Stimulated activated CD4-positive, alpha-beta T cell treated with anti-CD3 and anti-CD28 coated beads, Interleukin-1b, Interleukin-23, amount 100 ng/mL, for 24 hours (primary cell): ENCODE data around the gene RSRC2.
"Not testable (repeated sequence)": the region's sequence is repeated elsewhere in the genome, so short reads cannot be mapped to it uniquely, and the experiment has no call there.

Experiments
- DNase-seq, 4 experiments: peaks; one replicate each; pipeline ENCODE4 v3.0.0-alpha.2; 2020; ENCODE audit warnings: low read depth in 4 of 4, low spot score in 1 of 4

The RSRC2 gene, protein sequence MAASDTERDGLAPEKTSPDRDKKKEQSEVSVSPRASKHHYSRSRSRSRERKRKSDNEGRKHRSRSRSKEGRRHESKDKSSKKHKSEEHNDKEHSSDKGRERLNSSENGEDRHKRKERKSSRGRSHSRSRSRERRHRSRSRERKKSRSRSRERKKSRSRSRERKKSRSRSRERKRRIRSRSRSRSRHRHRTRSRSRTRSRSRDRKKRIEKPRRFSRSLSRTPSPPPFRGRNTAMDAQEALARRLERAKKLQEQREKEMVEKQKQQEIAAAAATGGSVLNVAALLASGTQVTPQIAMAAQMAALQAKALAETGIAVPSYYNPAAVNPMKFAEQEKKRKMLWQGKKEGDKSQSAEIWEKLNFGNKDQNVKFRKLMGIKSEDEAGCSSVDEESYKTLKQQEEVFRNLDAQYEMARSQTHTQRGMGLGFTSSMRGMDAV

DNA sequence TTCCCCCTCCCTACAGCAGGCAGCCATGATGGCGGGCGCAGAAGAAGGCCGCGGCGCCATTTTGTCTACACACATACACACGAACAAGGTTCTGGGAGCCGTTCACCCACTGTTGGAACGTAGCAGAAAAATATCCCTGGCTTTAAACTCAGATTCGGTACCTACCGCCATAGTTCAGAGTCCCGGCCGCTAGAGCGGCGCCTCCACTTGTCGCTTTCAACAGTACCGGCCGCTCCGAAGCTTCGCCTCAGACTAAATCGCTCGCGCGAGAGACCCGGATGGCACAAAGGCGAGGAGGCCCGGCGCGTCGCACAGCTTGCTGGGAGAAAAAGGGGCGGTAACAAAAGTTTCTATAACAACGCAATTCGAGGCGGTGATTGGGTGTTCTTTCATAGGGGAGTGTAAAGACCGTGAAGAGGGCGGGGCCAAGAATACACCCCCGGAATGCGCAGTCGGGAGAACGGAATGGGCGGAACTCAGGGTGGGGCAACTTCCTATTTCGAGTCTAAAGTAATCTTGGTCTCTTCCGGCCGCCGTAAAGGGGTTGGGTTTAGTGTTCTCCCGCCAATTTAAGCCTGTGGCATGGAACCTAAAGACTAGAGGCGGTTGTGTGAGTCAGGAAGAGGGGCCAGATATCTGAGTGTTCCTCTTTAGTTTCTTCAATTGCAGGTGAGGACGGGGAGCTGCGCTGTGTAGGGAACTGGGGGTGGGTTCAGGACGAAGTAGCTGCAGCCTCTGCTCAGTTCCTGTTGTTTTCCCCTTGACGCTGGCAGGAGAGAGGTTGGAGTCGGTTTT, at the start of gene RSRC2, which contains the start of gene KNTC1:
Gene RSRC2, minus strand, starts transcription at position 254 of the 795 bp plus-strand sequence. Its CDS starts 83 bp downstream, at position 171.
Gene KNTC1, plus strand, starts transcription at position 567 of the 795 bp plus-strand sequence. CDS start 2,815 bp downstream, outside the sequence.
- DNase-seq, result peak; percentile 90 to 97 (median 94)

DNA sequence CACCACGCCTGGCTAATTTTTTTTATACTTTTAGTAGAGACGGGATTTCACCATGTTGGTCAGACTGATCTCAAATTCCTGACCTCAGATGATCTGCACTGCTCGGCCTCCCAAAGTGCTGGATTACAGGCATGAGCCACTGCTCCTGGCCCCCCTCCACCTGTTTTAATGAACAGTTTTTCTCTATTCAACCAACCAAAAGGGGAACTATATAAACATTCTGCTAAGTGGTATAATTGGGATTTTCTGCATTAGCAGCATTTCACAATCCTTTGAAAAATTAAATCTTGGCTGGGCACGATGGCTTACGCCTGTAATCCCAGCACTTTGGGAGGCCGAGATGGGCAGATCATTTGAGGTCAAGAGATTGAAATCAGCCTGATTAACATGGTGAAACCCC, 45.1 kb upstream of the RSRC2 start:
- DNase-seq, result no peak

DNA sequence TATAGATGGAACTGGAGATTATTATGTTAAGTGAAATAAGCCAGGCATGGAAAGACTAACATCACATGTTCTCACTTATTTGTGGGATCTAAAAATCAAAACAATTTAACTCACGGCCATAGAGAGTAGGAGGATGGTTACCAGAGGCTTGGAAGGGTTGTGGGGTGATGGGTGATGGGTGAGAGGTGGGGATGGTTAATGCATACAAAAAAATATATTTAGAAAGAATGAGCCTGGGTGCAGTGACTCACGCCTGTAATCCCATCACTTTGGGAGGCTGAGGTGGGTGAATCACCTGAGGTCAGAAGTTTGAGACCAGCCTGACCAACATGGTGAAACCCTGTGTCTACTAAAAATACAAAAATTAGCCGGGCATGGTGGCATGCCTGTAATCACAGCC, 43.3 kb upstream of the RSRC2 start:
- DNase-seq, result not testable (repeated sequence)

DNA sequence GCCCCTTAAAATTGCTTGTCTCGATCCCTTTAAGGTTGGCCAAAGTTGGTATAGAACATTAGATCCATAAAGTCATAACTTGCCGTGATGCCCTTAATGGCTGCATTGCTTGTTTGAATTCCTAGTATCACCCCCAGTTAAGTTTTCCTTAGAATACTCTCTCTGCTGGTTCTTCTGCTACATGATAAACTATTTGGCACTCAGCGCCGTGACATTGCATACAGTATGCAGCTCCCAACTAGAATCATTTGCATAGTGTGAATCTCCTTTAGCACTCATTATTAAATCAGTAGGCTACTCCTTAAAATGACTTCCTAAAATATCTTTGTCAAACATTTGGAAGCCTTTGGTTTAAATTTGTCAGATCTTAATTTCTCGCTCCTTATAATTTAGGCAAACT, 42.6 kb upstream of the RSRC2 start:
- no peak for DNase-seq

DNA sequence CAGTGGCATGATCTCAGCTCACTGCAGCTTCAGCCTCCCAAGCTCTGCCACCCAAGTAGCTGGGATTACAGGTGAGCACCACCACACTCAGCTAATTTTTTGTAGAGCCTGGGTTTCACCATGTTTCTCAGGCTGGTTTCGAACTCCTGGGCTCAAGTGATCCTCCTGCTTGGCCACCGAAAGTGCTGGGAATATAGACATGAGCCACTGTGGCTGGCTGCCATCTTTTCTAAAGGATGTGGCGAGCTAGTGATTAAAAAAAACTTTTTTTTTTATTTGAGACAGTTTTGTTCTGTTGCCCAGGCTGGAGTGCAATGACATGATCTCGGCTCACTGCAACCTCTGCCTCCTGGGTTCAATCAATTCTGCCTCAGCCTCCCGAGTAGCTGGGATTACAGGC, 40.1 kb upstream of the RSRC2 start:
- DNase-seq, result not testable (repeated sequence)

DNA sequence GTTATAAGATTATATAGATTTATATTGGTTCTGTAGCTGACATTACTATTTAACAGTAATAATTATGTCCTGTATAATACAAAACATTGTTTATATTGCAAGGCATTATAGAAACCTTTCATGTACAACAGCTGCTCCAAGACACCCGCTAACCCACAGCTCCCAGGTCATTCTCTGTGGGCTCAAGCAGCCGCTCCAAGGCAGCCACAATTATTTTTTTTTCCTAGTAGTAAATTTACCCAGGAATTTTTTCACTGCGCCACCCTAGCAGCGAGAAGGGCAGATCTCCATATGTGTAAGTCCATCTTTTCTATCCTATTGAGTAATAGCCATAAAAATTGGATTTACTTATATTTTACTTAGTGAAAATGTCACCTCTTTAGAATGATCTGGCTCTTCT, 36.6 kb upstream of the RSRC2 start:
- no peak for DNase-seq

DNA sequence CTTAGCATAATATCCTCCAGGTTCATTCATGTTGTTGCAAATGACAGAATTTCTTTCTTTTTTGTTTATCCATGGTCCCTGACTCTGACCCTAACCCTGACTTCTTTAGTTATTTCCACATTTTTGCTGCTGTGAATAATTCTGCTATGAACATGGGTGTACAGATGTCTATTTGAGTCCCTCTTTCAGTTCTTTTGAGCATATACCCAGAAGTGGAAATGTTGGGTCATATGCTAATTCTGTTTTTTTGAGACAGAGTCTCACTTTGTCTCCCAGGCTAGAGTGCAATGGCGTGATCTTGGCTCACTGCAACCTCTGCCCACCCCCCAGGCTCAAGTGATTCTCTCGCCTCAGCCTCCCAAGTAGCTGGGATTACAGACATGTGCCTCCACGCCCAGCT, 33.4 kb upstream of the RSRC2 start:
- DNase-seq, result no peak

DNA sequence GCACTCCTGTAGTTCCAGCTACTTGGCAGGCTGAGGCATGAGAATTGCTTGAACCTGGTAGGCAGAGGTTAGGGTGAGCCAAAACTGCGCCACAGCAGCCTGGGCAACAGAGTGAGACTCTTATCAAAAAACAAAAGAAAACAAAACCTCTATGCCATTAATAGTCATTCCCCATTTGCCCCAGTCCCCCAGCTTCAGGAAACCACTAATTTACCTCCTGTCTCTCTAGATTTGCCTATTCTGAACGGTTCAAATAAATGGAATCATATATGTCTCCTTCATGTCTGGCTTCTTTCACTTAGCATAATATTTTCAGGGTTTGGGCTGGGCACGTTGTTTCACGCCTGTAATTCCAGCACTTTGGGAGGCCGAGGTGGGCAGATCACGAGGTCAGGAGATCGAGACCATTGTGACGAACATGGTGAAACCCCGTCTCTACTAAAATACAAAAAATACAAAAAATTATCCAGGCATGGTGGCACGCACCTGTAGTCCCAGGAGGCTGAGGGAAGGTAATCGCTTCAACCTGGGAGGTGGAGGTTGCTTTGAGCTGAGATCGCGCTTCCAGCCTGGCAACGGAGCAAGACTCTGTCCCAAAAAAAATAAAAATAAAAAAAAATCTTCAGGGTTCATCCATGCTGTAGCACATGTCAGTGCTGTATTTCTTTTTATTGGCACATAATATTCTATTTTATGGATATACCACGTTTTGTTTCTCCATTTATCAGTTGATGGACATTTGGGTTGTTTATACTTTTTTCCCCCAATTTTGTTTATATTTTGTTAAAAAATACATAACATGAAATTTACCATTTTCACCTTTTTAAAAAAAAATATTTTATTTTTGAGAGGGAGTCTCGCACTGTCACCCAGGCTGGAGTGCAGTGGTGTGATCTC, 32.3 kb upstream of the RSRC2 start:
- DNase-seq, result no peak

DNA sequence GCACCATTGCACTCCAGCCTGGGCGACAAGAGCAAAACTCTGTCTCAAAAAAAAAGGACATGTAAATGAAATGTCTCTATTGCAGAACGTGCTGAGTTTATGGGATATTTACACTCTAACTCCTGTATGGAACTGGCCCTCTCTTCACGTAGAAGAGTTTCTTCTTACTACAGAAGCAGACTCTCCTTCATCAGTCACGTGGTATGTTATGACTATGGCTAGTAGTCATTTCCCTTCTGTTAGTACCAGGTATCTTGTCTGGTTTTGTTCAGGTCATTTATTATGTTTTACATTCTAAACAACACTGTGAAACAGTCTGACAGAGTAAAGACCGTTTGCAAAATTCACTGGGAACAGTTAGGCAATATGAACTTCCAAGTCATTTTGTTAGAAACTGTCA, 20.6 kb upstream of the RSRC2 start:
- no peak for DNase-seq

DNA sequence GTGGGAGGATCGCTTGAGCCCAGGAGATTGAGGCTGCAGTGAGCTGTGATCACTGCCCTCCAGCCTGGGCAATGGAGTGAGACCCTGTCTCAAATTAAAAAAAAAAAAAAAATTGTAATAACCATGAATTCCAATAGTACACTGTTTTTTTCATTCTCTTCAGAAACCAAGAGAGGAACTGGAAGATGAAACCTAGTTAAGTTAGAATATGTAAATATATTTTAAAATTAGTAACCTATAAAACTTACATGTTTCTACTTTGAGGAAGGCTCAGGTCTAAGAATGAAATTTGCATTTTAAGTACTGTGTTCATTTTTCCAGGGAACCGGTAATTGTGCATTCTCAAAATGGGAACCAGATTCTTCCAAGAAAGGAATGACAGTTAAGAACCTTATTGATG, 19.1 kb upstream of the RSRC2 start:
- no peak for DNase-seq

DNA sequence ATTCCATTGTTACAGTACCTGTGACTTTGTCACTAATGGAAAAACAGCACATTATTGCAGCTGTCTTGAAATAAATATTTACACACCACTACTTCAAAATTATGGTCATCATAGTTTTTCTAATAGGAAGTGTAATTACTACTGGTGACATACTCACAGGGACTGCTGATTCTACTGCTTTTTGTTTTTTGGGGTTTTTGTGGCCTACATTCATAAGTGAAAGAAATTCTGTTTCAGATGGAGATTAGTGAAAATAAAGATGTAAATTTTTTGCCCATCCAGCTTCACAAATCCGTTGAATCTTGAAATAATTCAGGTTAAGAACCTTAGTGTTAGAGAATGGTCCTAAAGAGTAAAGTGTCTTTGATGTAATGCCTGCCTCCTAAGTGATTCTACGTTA, 17.8 kb upstream of the RSRC2 start:
- no peak for DNase-seq

DNA sequence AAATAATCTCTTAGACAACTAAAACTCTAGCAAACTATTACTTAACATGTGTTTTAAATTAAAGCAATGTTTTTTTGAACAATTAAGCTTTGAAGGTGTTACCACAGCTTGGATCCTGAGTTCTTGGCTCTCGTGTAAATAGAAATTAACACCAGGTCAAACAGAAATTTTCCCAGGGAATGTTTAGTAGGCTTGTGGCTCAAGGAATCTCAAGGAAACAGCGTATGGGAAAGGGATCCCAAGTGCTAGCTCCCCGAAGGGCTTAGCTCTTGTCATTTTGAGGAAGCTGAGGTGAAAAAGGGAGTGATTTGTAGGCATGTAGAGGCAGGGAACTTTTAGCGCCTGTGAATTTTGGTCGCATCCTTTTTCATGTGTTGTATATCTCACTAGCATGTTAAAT, 11.8 kb upstream of the RSRC2 start:
- DNase-seq, result no peak

DNA sequence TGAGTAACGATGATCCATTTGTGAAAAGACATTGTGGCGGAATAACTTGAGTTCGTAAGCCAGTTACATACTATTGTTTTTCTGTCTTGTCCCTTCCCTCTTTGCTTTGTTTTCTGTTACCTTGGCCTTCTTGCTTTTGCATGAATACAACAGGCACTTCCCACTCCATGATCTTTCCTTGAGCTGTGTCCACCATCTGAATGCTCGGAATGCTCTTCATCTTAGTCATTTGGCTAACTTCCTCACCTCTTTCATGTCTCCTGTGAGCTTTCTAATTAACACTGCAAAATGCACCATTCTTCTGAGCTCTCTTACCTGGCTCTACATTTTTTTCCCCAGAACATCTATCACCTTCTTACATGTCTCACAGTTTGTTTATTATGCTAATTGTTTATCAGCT, 10.3 kb upstream of the RSRC2 start:
- DNase-seq, result no peak

DNA sequence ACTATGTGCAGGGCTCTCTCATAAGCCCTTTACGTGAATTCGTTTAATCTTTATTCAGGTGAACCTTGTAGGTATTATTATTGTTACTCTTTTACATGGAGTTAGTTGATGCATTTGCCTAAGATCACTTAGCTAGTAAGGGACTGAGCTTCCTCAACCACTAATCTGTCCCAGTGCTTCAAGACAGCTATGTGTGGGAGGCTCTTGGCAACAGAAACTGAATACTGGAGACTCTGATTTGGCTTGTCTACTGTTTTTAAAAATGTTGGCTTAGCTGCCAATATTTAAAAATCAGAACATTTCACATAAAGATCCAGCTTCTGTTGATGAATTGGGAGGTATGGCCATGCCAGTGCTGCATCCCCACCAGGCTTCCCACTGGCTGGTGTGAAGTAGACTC, 7.1 kb upstream of the RSRC2 start:
- DNase-seq, result no peak

DNA sequence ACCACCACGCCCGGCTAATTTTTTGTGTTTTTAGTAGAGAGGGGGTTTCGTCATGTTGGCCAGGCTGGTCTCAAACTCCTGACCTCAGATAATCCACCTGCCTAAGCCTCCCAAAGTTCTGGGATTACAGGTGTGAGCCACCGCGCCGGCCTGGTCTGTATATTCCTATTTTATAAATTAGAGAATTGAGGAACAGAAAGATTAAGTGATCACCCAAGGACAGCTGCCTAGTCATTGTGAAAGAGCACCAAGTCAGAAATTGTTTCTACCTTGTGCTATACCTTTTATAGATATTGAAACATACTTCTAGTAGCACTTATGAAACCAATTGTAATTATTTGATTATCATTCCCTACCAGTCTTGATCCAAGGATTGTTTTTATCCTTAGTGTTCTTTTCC, 2.3 kb upstream of the RSRC2 start:
- no peak for DNase-seq

DNA sequence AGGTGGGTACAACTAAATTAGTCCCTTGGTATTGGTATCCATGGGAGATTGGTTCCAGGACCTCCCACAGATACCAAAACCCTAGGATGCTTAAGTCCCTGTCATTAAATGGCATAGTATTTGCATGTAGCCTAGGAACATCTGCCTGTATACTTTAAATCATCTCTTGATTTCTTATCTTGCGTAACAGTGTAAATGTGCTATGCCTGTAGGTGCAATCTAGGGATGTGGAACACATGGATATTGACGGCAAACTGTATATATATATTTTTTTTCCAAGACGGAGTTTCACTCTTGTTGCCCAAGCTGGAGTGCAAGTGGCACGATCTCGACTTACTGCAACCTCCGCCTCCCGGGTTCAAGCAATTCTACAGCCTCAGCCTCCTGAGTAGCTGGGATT, 1.8 kb upstream of the RSRC2 start:
- no peak for DNase-seq

DNA sequence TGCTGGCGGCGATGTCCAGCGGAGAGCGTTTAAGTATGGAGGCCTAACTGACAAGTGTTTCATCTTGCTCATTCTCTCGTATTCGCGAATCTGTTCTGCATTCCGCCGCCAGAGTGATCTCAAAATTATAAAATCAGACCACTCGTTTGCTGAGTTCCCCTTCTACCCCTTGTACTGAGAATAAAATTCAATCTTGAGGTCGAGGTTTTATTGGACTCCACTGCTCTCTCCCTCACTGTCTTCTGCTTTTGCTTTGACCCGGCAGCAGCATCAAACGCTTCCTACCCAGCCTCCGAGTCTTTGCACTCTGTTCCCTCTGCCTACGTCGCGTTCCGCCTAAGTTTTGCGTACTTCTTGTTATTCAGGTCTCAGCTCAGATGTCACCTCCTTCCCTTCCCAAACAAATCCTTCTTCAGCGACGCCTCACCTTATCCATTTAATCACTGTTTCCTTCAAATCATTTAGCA, 775 bp upstream of the RSRC2 start:
- peak in 2 of 4 experiments; percentile 23 to 34 for DNase-seq

DNA sequence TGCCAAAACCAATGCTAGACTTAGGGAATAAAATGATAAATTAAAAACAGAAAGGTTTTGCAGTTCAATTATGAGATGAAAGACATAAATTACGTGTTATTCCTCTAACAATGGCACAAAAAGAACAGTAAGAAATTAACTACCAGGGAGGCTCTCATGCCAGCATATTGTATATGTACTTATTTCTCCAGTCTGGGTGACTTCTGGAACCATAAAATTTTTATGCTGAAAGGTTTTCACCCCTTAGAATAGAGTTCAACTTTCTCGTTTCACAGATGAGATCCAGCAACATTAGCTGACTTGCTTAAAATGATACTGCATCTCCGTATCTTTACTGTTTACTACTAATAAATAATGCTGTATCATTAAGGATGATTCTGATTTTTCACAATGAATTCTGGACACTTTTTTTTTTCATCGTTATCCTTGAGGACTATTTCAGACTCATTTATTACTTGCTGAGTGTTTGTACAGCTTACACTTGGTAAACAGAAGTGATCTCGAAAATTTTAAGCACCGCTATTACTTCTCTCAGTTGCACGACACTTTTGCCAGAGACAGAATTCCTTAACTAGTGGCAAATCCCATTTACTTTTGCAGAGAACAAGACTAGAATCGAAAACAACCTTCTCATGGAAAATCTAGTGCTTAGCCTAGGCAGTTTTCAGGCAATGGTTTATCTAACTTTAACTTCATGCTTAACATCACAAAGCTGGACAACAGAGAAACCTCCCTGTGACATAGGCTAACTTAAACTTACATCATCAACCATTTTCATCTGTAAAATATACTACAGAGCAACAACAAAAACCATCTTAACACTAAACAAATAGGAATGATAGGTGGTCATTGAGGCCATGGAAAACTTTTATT, 2.7 kb downstream of the RSRC2 start:
- DNase-seq, result no peak

DNA sequence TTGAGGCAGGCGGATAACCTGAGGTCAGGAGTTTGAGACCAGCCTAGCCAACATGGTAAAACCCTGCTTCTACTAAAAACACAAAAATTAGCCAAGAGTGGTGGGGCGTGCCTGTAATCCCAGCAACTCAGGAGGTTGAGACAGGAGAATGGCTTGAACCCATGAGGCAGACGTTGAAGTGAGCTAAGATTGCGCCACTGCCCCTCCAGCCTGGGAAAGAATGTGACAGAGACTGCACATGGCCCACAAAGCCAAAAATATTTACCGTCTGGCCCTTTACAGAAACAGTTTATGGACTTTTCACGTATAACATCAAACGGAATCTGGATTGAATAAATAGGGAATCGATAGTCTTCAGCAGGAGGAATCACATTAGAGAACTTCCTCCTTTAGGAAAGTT, 3.5 kb downstream of the RSRC2 start:
- DNase-seq, result no peak

DNA sequence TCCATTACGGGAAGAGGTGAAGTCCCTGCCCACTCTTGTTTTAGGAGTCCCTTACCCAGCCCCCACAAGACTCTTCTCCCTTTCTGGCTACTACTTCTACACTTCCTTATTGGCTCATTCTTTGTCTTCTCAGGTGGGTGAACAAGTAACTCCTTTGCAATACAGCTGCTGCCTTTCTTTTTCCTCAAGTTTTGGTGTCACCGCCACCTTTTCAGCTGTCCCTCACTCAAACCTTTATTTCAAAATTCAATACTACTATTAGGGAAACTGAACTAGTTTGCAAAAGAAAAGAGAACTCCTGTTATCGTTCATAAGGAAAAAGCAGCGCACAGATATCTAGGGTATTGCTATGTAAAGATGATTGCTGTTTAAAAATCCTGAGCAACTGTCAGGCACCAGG, 6.1 kb downstream of the RSRC2 start:
- no peak for DNase-seq
